Fibroblast of lung (primary cell): ENCODE measurements around the gene RASGRF2. TPM values are rescaled to one million over a fixed set of nuclear protein-coding genes. Genes with fewer than 3 reads are reported as not detected.

Experiments
- DNase-seq, 2 donors: peaks; one replicate each; pipeline versions ENCODE4 v3.0.0 to v3.0.0-alpha.2; 2010; ENCODE audit warnings: low read depth in 2 of 2
- H2AFZ ChIP-seq: 2 replicates; pipeline ENCODE4 v1.5.1; 2012; ENCODE audit warnings: low read length, control low read depth, inconsistent platforms
- H3K27ac ChIP-seq: 2 replicates; pipeline ENCODE4 v1.5.1; 2011; ENCODE audit warnings: low read length, control low read depth; ENCODE audit not compliant: insufficient read depth
- H3K27me3 ChIP-seq: 2 replicates; pipeline ENCODE4 v1.5.1; 2011; ENCODE audit warnings: mild to moderate bottlenecking, low read length; ENCODE audit not compliant: control insufficient read depth, insufficient read depth
- H3K36me3 ChIP-seq: 2 replicates; pipeline ENCODE4 v1.5.1; 2011; ENCODE audit warnings: low read length; ENCODE audit not compliant: control insufficient read depth, insufficient read depth
- H3K4me1 ChIP-seq: 2 replicates; pipeline ENCODE4 v1.5.1; 2011; ENCODE audit warnings: low read length; ENCODE audit not compliant: control insufficient read depth, insufficient read depth; ENCODE audit errors: extremely low read depth
- H3K4me2 ChIP-seq: 2 replicates; pipeline ENCODE4 v1.5.1; 2011; ENCODE audit warnings: low read length, control low read depth; ENCODE audit not compliant: insufficient read depth; ENCODE audit errors: extremely low read depth
- H3K4me3 ChIP-seq, 4 experiments: fragments of 200-600 bp in 1 of 4; sonication (generic) in 1 of 4; replicated peaks in 1 of 4; 2 replicates each; pipeline ENCODE4 v1.5.1; 2011 to 2016; ENCODE audit warnings: low read length in 4 of 4, low read depth in 3 of 4, mild to moderate bottlenecking in 3 of 4, control low read depth in 2 of 4, inconsistent platforms in 1 of 4, mixed read lengths in 1 of 4; ENCODE audit not compliant: insufficient read depth in 1 of 4; ENCODE audit errors: control extremely low read depth in 1 of 4
- H3K79me2 ChIP-seq: 2 replicates; pipeline ENCODE4 v1.5.1; 2012; ENCODE audit warnings: mild to moderate bottlenecking, low read length, inconsistent platforms; ENCODE audit not compliant: control insufficient read depth, insufficient read depth
- H3K9ac ChIP-seq: 2 replicates; pipeline ENCODE4 v1.5.1; 2011; ENCODE audit warnings: mild to moderate bottlenecking, low read length, control low read depth; ENCODE audit not compliant: insufficient read depth
- H3K9me3 ChIP-seq: 2 replicates; pipeline ENCODE4 v1.5.1; 2012; ENCODE audit warnings: low read depth, low read length; ENCODE audit not compliant: control insufficient read depth, insufficient read depth
- H4K20me1 ChIP-seq: 2 replicates; pipeline ENCODE4 v1.5.1; 2011; ENCODE audit warnings: low read length; ENCODE audit not compliant: control insufficient read depth, insufficient read depth; ENCODE audit errors: extremely low read depth
- CTCF ChIP-seq, 2 donors: IDR thresholded peaks in 1 of 2; conservative IDR thresholded peaks in 1 of 2; 1 replicate in 1 of 2; 2 replicates in 1 of 2; pipeline ENCODE4 v1.5.1; 2011 to 2012; ENCODE audit warnings: low read length in 2 of 2, control low read depth in 1 of 2, inconsistent platforms in 1 of 2, low read depth in 1 of 2, mild to moderate bottlenecking in 1 of 2
- EZH2 ChIP-seq: IDR thresholded peaks from 2 replicates; pipeline ENCODE4 v1.5.1; 2012; ENCODE audit warnings: low read length, control low read depth, mild to moderate bottlenecking; ENCODE audit errors: missing control alignments
- polyA plus RNA-seq, 2 donors: library from polyadenylated mRNA; depleted of rRNA in 1 of 2; stranded (reverse) in 1 of 2; unstranded in 1 of 2; fragments of >200 nt; gene quantifications; 2 replicates each; pipeline ENCODE4 v1.2.1, GENCODE V29; 2011 to 2012; ENCODE audit warnings: missing spikeins in 1 of 2
- total RNA-seq: library from RNA; depleted of rRNA; stranded (reverse); fragments of >200 nt; gene quantifications from 2 replicates; pipeline ENCODE4 v1.2.1, GENCODE V29; 2014

RASGRF2 gene
- total and polyA plus RNA-seq, 2 donors (not counting 1 experiment from before 2014, with no cell fraction given), result 3.5 to 19.5 TPM

GRCh38 chr5:81154725-81155124 lies 194.6 kb downstream of the RASGRF2 start:
- no peaks in the 10 kb centered on the region for H3K79me2 ChIP-seq

GRCh38 chr5:81156732-81157131 lies 196.6 kb downstream of the RASGRF2 start:
- TF ChIP-seq CTCF (conservative IDR thresholded peaks at IDR 0.05 in 1 of 2, IDR thresholded peaks at IDR 0.05 in 1 of 2; ENCODE audit: low read depth in 1 of 2, low read length in 2 of 2), result no peak
- no peak for TF ChIP-seq EZH2
- H3K9ac ChIP-seq, result no peak overlapping the region
- H3K27ac ChIP-seq, result no peak overlapping the region
- no peak overlapping the region for H3K4me3 ChIP-seq
- H3K4me1 ChIP-seq, result no peaks in the 10 kb centered on the region
- no peaks in the 10 kb centered on the region for H4K20me1 ChIP-seq
- H3K27me3 ChIP-seq, result no peaks in the 10 kb centered on the region
- no peak overlapping the region for H2AFZ ChIP-seq
- H3K9me3 ChIP-seq, result no peaks in the 10 kb centered on the region
- no peak overlapping the region for H3K4me2 ChIP-seq
- H3K36me3 ChIP-seq, result no peaks in the 10 kb centered on the region
- no peak for DNase-seq
- no peaks in the 10 kb centered on the region for H3K79me2 ChIP-seq

More at GRCh38 chr5:81154725-81155124, 194.6 kb downstream of the RASGRF2 start:
- no peaks in the 10 kb centered on the region for H3K9me3 ChIP-seq
- no peak overlapping the region for H3K9ac ChIP-seq
- DNase-seq, result no peak
- no peak overlapping the region for H2AFZ ChIP-seq
- H3K4me1 ChIP-seq, result no peaks in the 10 kb centered on the region
- H3K4me2 ChIP-seq, result no peak overlapping the region
- H3K36me3 ChIP-seq, result no peaks in the 10 kb centered on the region
- no peak overlapping the region for H3K4me3 ChIP-seq
- H4K20me1 ChIP-seq, result no peaks in the 10 kb centered on the region
- H3K27me3 ChIP-seq, result no peaks in the 10 kb centered on the region
- H3K27ac ChIP-seq, result no peak overlapping the region
- TF ChIP-seq CTCF (conservative IDR thresholded peaks at IDR 0.05 in 1 of 2, IDR thresholded peaks at IDR 0.05 in 1 of 2; ENCODE audit: low read depth in 1 of 2, low read length in 2 of 2) (no peak), EZH2 (no peak)

- Histone ChIP-seq H3K27ac (no peak overlapping the region), H2AFZ (no peak overlapping the region), H3K27me3 (no peaks in the 10 kb centered on the region), H3K4me2 (no peak overlapping the region), H4K20me1 (no peaks in the 10 kb centered on the region), H3K4me3 (no peak overlapping the region), H3K79me2 (no peaks in the 10 kb centered on the region), H3K9me3 (no peaks in the 10 kb centered on the region), H3K9ac (no peak overlapping the region), H3K4me1 (no peaks in the 10 kb centered on the region), H3K36me3 (no peaks in the 10 kb centered on the region)
- TF ChIP-seq EZH2, result no peak
- no peak for TF ChIP-seq CTCF (conservative IDR thresholded peaks at IDR 0.05 in 1 of 2, IDR thresholded peaks at IDR 0.05 in 1 of 2; ENCODE audit: low read depth in 1 of 2, low read length in 2 of 2)
- DNase-seq, result no peak
Measured at GRCh38 chr5:81161012-81161601, 200.9 kb downstream of the RASGRF2 start.
